ENCODE measurements around the gene TBX18.

TBX18 gene

DNA sequence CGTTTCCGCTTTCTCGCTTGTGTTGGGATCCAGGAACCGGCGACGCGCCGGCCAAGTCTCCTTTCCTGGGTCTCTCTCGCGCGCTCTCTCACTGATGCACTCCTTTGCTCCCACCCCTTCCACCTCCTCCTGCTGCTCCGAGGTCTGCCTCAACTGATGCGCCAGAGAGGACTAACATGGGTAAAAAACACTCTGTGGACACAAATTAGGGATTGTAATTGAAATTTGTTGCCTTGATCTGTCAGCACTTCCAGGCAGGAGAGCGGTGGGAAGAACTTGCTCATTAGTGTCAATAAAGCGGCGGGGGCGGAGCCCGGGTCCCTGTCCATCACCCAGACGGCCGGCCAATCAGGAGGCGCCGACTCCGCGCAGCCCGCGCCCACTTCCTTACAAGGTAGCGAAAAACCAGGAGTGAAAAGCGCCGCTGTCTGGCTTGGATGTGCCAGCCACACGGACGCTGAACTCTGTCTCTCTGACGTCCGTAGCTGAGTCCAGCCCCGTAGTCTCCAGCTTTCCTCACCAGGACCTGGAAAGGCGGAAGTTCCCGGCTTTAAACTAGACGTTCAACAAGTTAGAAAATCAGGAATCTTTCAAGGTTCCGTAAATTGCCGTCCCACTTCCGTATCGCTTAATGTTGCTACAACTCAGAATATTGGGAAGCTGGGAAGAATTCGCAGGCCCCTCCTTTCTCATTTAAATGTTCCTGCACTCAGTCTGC lies at the start of gene TBX18:
Gene TBX18, minus strand, starts transcription at position 267 of the 718 bp plus-strand sequence. CDS start 417 bp downstream, outside the sequence.
- DNase-seq (ENCODE audit: low read depth, low spot score), result peak; percentile 40
- no peak within 1 kb of the TSS for H3K27ac ChIP-seq

DNA sequence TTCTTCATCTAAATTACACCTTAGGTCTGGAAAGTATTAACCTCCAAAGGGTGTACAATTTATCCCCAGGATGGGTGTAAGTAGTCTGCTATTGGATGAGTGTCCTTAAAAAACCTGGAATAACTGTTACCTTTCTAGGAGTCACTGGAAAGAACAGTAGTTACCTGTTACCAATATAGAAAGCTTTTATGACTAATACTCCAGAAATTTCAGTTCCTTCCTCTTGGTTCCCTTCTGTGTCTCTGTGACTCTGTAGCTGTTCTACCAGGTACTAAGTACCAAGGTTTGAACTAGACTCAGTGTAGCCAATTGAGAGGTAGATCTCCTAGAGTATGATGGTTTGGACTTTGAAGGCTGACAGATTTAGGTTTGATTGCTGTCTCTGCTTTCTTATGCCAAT lies 47.0 kb upstream of the TBX18 start:
- DNase-seq (ENCODE audit: low read depth, low spot score), result no peak
- no peak overlapping the region for H3K27ac ChIP-seq

DNA sequence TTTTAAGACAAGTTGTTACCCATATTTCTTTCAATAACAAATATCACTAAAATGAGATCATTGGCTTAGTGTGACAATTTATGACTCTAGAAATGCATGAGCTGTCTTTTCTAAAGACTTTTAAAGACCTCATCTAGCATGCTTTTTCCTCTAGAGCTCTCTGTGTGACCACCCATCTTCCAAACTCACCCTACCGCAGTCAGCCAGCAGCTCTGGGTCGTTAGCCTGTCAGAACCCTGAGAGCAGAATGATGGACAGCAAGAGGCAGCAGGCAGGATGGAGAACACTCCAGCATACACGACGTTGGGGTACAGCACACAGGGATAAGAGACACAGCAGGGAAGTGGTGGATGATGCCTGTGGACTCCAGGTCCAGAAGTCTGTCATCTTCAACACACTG lies 45.1 kb upstream of the TBX18 start:
- no peak for DNase-seq (ENCODE audit: low read depth, low spot score)
- no peak overlapping the region for H3K27ac ChIP-seq

DNA sequence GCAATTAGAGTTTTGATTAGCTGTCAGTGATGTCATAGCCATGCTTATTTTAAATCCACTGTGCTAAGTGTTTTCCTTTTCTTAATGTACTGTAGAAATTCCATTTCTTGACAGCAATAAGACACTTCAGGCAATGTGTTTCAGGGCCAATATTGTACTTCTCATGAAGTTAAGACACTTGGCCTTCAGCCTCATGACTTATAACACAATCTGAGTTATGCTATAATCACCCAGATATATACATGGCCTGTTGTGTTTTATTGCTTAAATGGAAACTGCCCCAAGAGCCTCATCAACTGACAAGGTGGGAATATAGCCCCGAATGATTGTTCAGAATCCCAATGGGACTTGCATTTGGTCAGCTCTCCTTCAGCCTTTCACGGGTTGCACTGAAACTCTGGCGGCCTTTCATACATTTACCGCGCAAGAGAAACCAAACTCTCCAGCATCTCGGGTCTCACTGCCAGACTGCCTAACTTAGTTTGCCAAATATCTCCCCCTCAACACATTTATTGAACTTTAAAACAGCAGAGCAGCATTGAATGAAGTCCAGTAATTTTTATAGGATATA lies 44.2 kb upstream of the TBX18 start:
- no peak overlapping the region for H3K27ac ChIP-seq
- DNase-seq (ENCODE audit: low read depth, low spot score), result no peak

DNA sequence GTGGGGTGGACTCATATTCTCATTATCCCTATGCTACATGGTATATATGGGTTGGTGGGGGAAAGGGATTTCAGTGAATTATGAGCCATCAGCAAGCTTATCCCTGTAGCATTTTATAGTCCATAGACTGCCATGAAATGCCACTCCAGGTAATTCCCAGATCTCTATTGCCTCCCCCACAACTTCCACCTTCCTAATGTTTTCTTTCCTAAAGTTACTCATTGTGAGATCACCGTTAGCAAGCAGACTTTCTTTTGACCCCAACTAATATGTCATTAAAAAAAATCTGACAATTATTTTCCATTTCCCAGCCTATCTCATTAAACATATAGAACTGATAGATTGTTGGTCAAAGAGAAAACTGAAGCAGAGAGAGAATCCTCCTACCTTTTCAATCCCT lies 40.7 kb upstream of the TBX18 start:
- H3K27ac ChIP-seq, result no peak overlapping the region
- no peak for DNase-seq (ENCODE audit: low read depth, low spot score)

DNA sequence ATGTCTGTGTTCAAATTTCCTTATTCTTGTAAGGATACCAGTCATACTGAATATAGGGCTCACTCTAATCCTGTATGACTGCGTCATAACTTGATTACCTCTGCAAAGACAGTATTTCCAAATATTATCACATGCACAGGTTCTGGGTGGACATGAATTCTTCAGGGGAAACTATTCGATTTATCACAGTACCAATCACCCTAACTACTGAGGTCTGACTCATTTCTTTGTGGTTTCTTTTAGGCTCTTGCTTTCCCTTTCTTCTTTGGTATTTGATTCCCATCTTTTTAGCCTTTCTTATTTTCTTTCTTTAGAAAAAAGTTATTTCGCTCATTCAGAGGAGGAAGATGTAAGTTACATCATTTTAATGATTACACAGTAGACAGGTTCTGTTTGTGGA lies 40.3 kb upstream of the TBX18 start:
- no peak for DNase-seq (ENCODE audit: low read depth, low spot score)
- no peak overlapping the region for H3K27ac ChIP-seq

DNA sequence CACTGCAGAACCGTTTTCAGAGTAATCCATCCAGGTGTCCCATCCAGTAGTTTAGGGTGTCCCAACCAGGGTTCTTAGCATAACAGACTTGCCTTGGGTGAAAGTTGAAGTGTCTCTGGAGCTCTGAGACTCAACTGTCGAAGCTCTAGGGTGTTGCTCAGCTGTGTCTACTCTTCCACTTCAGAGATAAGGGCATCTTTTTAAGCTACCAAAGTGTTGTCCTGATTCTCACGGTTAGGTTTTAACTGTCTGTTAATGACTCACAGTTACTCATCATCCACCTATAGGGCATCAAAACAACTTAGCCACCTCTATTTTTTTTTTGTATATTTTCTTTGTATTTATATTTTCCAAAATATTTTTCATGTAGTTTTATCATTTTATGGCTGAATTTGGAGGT lies 36.9 kb upstream of the TBX18 start:
- no peak for DNase-seq (ENCODE audit: low read depth, low spot score)
- no peak overlapping the region for H3K27ac ChIP-seq

DNA sequence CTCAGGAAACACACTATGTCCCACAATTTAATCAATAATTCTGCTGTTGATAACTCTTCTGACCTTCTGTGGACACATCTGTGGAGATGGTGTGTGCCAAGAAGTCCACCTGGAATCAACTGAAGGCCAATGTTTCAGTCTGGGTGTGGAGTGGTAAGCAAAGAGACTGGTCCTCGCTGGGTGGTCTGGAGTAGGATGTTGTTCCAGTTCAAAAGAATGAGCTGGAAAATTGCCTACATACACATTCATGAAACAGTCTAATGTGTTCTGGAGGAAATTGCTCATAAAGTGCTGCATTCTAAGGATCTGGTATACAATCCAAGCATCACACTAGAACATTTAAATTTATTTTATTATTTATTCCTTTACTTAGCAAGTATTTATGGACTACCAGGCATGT lies 33.9 kb upstream of the TBX18 start:
- H3K27ac ChIP-seq, result no peak overlapping the region
- no peak for DNase-seq (ENCODE audit: low read depth, low spot score)

DNA sequence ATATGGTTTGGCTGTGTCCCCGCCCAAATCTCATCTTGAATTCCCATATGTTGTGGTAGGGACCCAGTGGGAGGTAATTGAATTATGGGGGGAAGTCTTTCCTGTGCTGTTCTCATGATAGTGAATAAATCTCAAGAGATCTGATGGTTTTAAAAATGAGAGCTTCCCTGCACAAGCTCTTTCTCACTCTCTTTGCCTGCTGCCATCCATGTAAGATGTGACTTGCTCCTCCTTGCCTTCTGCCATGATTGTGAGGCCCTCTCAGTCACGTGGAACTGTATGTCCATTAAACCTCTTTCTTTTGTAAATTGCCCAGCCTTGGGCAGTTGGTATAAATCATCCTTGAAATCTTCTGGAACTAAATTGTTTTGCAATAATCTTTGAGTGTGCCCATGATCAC lies 31.9 kb upstream of the TBX18 start:
- no peak overlapping the region for H3K27ac ChIP-seq
- DNase-seq (ENCODE audit: low read depth, low spot score), result no peak

DNA sequence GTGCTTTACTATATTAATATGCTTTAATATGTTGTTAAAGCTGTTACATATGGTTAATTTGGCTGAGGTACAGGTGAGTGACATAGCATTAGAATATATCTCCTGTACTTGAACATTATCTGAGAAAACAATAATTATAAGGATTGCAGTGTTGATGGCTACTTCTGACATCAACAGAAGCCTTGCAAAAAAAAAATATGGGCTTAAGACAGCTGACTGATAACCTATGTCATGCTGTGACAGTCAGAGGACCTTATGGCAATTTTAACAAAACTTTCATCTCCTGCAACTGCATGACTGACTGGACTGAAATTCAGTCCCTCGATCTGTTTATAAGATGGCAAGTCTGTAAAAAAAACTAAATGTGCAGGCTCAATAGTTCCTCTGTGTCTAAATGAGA lies 27.5 kb upstream of the TBX18 start:
- no peak overlapping the region for H3K27ac ChIP-seq
- no peak for DNase-seq (ENCODE audit: low read depth, low spot score)

DNA sequence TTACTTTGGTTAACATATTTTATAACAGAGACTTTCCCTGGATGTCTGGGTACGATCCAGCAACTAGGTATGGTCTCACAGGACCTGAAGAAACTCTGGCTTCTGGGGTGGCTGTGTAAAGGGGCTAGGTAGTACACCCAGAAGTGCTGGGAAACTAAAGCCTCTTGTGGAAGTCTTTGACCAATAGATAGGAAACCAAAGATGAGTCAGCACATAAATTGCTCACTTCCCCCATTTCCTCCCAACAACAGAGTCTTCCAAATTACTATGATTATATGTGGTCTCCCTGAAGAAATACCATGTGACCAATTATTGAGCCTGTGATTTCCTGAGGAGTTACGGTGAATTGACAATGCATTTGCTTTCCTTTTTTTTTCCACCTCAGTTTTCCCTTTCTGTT lies 26.8 kb upstream of the TBX18 start:
- no peak overlapping the region for H3K27ac ChIP-seq
- DNase-seq (ENCODE audit: low read depth, low spot score), result no peak

DNA sequence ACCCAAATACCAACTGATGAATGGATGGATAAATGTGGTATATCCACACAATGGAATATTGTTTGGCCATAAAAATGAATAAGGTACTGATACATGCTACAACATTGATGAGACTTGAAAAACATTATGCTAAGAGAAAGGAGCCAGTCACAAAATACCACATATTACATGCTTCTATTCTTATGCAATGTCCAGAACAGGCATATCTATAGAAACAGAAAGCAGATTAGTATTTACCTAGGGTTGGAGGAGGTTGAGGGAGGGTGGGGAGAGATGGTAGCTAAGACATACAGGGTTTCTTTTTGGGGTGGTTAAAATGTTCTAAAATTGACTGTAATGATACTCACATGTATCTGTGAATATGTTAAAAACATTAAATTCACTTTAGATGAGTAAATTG lies 24.8 kb upstream of the TBX18 start:
- H3K27ac ChIP-seq, result no peak overlapping the region
- no peak for DNase-seq (ENCODE audit: low read depth, low spot score)

DNA sequence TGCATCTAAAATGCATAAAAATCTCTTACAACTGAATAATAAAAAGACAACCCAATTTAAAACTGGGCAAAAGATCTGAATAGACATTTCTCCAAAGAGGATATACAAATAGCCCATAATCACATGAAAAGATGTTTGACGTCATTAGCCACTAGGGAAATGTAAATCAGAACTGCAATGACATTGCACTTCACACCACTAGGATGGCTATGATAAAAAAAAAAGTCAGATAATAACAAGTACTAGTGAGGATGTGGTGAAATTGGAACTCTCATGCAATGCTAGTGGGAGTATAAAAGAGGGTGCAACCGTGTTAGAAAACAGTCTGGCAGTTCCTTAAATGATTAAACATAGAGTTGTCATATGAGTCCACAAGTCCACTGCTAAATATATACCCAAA lies 24.3 kb upstream of the TBX18 start:
- no peak overlapping the region for H3K27ac ChIP-seq
- DNase-seq (ENCODE audit: low read depth, low spot score), result no peak

DNA sequence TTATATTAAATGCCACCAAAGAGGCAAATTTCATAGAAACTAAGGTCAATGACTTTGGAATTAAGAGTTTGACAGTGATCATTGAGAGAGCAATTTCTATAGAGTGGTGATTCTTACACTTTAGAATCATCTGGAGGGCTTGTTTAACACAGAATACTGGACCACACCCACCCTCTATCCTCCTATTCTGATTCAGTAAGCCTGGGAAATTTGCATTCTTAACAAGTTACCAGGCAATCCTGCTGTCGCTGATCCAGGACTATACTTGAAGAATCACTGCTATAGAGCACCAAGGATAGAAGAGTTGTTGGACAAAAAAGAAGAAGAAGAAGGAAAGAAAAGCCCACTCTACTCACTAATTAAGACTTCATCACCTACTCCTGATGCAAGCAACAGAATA lies 21.3 kb upstream of the TBX18 start:
- no peak overlapping the region for H3K27ac ChIP-seq
- DNase-seq (ENCODE audit: low read depth, low spot score), result no peak

DNA sequence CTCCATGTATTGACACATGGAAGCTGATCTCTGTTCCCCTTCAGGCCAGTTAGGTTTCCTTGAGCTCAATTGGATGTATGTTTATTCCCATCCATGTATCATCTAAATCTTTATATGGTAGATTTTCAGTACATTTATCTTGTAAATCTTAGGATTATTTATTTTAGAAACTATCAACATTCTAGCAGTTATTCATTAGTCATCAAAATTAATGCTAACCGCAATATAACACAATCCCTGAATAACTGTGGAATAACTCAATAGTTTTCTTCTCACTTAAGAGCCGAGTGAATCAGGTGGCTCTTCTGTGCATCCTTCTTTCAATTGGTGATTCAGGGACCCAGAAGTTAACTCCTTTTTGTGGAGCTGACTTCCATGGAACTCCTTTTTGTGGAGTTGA lies 15.5 kb upstream of the TBX18 start:
- no peak for DNase-seq (ENCODE audit: low read depth, low spot score)
- H3K27ac ChIP-seq, result no peak overlapping the region

DNA sequence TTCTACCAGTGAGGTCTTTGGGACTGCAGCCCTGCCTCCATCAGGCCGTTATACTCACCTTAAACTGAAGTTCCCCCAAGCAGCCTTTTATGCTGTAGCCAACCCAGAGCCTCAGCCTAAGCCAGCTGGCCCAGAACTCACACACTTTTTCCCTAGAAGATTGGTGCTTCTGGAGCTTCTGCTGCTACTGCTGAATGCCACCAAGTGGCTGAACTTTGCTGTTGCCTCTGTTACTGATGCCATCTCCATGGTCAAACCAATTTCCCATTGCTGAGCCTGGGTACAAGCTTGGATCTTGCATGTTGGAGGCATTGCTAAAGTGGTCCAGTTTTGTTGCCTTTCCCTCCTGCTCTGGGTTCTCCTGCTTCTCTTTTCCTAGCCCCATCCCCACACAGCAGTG lies 15.0 kb upstream of the TBX18 start:
- DNase-seq (ENCODE audit: low read depth, low spot score), result no peak

DNA sequence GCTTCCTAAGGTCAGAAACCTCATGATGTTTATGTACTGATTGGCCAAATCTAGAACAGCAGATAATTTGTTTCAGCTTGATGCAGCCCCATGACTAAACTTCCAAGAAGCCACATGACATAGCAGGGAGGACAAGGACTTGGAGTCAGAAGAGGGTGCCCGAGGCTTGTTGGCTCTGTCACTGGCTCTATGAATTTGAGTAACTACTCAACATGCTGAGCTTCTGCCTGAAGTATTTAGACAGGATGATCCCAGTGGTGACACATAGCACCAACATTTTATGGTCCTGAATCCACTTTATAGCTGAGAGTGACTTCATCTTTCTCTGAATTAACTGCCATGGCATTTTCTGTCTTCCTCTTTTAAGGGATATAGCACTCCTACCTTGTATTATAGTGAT lies 13.5 kb upstream of the TBX18 start:
- DNase-seq (ENCODE audit: low read depth, low spot score), result no peak
- H3K27ac ChIP-seq, result no peak overlapping the region

More for the DNA sequence above, 15.0 kb upstream of the TBX18 start:
- no peak overlapping the region for H3K27ac ChIP-seq

DNA sequence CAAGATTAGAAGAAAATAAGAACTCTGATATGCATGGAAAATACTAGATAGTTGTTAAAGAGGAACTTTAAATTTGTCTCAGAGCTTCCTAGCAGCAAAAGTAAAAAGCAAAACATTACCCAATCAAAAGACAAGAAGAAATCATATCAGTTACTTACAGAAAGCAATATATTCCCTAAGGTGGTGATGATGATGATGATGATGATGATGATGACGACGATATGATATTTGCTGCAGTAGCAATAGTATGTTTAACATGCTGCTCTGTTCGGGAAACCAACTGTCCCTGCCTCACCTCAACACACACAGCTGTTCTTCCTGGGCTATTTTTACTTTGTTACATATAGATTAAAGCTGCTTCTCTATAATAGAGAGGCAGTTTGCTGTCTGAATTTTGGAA lies 12.0 kb upstream of the TBX18 start:
- H3K27ac ChIP-seq, result no peak overlapping the region
- no peak for DNase-seq (ENCODE audit: low read depth, low spot score)

DNA sequence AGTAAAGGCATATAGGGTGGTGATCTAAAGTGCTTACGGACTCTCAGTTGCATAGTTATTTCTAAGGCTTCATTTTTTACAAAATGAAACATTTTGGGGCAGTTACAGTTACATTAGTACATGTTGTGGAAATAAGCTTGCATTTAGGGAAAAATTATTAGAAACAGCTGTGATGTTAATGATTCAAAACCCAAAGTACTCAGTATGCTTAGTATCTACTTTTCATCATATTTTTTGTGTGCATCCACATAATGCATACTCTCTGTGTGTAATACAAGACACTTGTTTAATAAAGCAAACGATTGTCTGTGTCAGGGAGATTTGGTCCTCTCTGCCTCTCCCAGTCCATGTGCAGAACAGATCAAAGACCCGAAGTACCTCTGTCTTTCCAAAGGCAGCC lies 11.4 kb upstream of the TBX18 start:
- no peak overlapping the region for H3K27ac ChIP-seq
- no peak for DNase-seq (ENCODE audit: low read depth, low spot score)

DNA sequence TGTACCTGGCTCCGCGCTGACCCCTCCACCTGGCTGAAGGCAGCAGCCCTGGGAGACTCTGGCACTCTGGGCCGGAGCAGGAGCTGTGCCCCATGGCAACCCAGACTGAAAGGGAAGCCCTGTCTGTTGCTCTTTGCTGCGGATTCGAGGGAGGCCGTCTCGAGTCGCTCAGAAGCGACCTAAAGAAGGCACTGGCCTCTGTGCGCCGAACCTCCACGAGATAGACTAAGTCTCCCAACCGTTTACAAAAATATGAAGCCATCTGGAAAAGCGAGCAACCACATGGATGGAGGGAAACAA lies 10.5 kb upstream of the TBX18 start:
- DNase-seq (ENCODE audit: low read depth, low spot score), result no peak
- H3K27ac ChIP-seq, result no peak overlapping the region

DNA sequence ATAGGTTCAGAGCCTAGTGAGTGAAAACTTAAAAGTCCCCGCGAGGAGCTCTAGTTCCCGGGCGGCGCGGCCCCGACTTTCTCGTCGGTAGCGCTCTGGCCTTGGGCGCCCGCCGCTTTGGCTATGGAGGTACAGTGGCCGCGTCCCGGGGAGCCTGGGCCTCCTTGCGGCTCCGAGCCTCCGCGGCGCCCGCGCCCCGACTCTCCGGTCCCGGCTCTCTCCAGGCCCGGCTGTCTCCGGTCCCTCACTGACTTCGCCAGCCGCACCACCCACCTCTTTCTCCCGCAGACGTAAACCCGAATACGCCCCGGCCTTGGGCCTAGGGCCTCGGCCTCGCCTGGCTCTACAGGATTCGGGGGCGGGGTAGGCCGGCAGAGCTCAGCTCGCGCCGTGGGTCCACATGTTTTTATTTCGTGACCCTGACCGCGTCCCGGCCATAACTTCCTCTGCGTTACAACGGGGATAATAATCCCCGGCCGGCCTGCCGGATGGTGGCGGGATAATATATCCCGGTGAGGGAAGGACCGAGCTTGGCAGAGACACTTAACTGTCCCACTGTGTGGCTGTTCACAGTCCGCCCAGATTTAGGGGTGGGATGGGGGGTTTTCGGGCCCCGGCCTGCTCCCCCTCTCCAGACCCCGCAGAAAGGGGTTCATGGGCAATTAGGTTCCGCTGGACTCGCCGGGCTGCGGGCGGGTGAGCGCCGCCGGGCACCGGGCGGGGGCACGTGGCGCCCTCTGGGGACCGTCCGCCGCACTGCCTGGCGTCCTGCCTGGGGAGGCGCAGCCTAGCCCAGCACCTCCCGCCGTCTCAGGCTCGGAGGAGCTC lies 10.0 kb upstream of the TBX18 start:
- DNase-seq (ENCODE audit: low read depth, low spot score), result no peak

More for the DNA sequence above, 10.0 kb upstream of the TBX18 start:
- no peak overlapping the region for H3K27ac ChIP-seq

Data from epithelial cell of prostate (primary cell).